Middle frontal gyrus (tissue), 1 donor: ENCODE data around the gene BORCS6.

Experiments
- DNase-seq: peaks from one replicate; pipeline ENCODE4 v3.0.0-alpha.2; 2015; ENCODE audit warnings: low spot score; ENCODE audit errors: extremely low spot score

BORCS6 gene

GRCh38 chr17:8212312-8213180 is 22.6 kb upstream of the BORCS6 start:
- no peak for DNase-seq

GRCh38 chr17:8210761-8211458 is 20.9 kb upstream of the BORCS6 start:
- DNase-seq = no peak

- DNase-seq = peak; percentile 93
Measured at GRCh38 chr17:8209907-8210760, 20.2 kb upstream of the BORCS6 start, which contains the start of gene AURKB. AURKB (minus strand) TSS chr17:8210575; CDS start chr17:8210224, 351 bp downstream.

GRCh38 chr17:8206536-8206935 is 16.6 kb upstream of the BORCS6 start:
- DNase-seq = no peak

- DNase-seq = no peak
Measured at GRCh38 chr17:8204761-8205555, 15.0 kb upstream of the BORCS6 start.

- DNase-seq = peak; percentile 95
Measured at GRCh38 chr17:8192070-8192815, 2.3 kb upstream of the BORCS6 start.

DNA sequence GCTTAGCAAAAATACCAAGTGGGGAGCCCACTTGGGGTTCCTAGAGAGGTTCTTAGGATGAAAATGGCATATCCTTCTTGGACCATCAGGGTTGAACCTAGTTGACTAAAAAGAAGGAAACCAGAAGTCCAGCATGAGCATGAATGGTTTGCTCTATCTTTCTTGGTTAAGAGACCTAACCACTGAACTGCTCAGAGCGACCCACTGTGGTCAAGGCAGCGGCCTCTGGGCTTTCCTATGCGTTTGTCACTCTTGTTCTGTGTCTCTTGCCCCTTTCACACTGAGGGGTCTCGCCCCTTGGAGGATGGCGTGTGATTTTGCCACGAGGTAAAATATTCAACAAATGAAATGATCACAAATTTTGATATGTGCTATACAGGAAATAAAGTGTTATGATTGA is 526 bp upstream of the BORCS6 start:
- DNase-seq = no peak

GRCh38 chr17:8189041-8189710 is 804 bp downstream of the BORCS6 start:
- DNase-seq = no peak

DNA sequence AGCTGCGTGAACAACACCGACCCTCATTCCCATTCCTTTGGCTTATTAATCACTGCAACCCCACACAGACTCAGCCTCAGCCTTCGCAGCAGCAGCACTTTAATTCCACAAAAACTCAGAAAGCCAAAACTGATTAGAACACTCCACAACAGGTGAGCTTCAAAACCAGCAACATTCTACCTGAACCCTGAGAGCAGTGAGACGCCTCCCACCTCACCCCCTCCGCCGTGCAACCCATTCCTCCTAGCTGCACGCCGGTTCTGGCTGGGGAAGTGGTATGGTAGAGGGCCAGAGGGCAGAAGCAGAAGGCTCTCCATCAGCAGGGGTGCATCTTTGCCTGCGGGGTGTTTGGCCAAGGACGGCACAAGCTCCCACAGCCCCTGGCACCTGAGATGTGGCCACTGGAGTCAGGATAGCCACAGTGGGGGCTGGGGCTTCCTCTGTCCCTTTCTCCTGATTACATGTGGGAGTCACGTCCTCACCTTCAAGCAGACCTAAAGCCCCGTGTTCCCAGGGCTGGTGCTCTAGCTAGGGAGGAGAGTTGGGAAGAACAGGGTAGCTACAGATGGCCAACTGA is 1.6 kb downstream of the BORCS6 start:
- DNase-seq = no peak

- DNase-seq = peak; percentile 94
Measured at GRCh38 chr17:8187517-8188262, 2.3 kb downstream of the BORCS6 start.

DNA sequence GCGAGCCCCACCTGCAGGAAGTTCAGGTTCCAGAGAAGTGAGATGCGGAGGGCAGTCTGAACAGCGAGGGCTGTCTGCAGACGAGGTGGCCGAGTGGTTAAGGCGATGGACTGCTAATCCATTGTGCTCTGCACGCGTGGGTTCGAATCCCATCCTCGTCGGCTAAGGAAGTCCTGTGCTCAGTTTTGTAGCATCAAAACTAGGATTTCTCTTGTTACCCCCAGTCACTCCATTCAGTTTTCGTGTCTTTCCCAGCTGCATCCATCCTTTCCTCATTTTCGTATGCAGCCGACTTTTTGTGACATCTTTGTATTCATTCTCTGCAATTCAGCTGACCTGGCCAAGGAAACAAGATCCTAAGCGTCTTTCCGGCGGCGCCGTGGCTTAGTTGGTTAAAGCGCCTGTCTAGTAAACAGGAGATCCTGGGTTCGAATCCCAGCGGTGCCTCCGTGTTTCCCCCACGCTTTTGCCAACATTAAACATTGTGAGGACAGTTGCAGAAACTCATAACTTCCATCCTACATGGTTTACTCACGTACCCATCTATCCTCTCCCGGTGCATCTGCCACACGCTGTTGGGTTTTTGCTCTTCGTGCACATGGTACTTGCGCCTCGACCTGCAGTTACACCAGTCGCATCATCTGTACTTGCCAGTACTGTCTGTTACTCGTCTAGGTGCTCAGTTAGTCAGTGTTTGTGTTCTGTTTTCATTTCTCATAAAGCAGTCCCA is 3.0 kb downstream of the BORCS6 start:
- DNase-seq = peak; percentile 76

GRCh38 chr17:8186446-8186786 is 3.6 kb downstream of the BORCS6 start:
- DNase-seq = no peak

- DNase-seq = peak; percentile 80
Measured at GRCh38 chr17:8185582-8186445, 4.2 kb downstream of the BORCS6 start.

DNA sequence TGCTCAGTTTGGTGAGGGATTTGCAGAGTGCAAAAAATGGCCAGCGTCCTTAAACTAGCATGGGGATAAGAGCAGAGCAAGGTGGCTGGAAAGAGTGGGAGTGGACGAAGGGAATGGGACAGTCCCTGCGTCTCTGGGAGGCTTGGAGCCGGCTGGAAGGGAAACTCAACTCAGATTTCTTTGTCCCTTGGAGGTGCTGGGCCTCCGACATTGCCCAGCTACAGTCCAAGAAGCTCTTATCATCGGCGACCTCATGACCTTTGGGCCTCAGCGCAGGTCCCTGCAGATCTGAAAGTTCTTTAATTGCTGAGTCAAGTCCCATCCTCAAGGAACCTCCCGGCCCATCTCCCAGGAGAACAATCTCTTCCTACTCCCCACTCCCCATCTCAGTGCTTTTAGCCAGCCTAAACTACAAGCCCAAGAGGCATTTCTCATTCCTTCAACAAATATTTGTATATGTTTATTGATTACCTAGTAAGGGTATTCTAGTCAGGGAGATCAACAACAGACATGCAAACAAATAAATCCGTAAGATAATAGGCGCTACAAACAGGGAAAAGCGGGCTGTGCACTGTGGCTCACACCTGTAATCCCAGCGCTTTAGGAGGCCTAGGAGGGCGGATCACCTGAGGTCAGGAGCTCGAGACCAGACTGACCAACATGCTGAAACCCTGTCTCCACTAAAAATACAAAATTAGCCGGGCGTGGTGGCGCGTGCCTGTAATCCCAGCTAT is 12.8 kb downstream of the BORCS6 start:
- no peak for DNase-seq

DNA sequence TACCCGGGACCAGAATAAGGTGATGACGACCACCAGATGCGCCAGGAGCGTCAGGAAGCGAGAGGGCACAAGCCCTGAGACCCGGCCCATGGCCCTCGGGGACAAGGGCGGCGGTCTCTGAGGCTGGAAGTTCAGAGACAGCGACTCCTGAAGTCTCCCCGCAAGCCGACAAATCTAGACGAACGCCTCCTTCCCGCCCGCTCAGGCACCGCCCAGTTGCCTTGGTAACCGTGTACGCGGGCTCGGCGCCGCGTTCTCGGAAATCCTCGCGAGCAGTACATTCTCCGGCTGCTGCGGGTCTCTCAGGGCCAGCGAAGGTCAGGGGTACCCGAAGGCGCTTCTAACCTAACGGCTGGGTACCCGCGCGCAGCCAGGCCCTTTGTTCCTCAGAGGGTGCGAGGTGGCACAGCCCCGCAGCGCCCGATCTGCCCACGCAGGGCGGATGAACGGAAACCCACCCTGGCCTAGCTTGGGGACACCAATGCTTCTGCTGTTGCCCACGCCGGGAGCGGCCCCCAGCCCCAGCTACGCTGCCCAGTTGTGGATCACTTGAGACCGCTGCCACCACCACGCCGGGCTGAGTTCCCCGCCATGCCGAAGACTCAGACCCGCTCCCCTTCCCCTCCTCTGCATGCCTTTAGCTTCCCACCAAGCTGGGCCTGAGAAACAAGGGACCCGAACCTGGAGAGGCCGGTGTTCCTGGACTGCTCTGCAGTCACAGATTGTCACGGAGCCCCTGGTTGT is 13.6 kb downstream of the BORCS6 start, which contains the start of gene TMEM107:
Gene TMEM107 (minus strand): TSS at position 184 of the 744 bp plus-strand sequence. CDS start 94 bp downstream, at position 90.
- peak; percentile 83 for DNase-seq
